ENCODE data around the gene PLEKHA4. TPM values are rescaled to one million over a fixed set of nuclear protein-coding genes. Genes with fewer than 3 reads are reported as not detected.
"Not testable (repeated sequence)": the region's sequence is repeated elsewhere in the genome, so short reads cannot be mapped to it uniquely, and the experiment has no call there.

The PLEKHA4 gene
- total RNA-seq, 3 donors from 2014 or later, result 6.4 to 25.6 (median 22.4) TPM

GRCh38 chr19:48795685-48796070, 72.7 kb downstream of the PLEKHA4 start:
- TF ChIP-seq CTCF (IDR thresholded peaks at IDR 0.05), result no peak
- peak in 1 of 3 donors; percentile 3 for TF ChIP-seq POLR2AphosphoS5 (IDR thresholded peaks at IDR 0.05)
- no peak for TF ChIP-seq POLR2A (IDR thresholded peaks at IDR 0.05)

GRCh38 chr19:48795055-48795684, 73.2 kb downstream of the PLEKHA4 start:
- no peaks in the 10 kb centered on the region for H3K36me3 ChIP-seq
- no peaks in the 10 kb centered on the region for H3K4me1 ChIP-seq
- H3K4me3 ChIP-seq, result peak overlapping the region; percentile 39 to 61 (median 49)
- no peaks in the 10 kb centered on the region for H3K9me3 ChIP-seq
- H3K27ac ChIP-seq, result peak overlapping the region; percentile 86 to 91
- intact Hi-C loops (cut with DNase I; ENCODE audit: low total_unique reads), result loop anchor here (5.0 kb wide), 1 partner anchor 37 kb away; no protein-coding TSS in a partner anchor
- TF ChIP-seq CTCF (IDR thresholded peaks at IDR 0.05) (peak; percentile 93 to 99 (median 98)), POLR2AphosphoS5 (IDR thresholded peaks at IDR 0.05) (peak; percentile 76 to 90 (median 78)), POLR2A (IDR thresholded peaks at IDR 0.05) (no peak)
- peak; percentile 88 to 93 for DNase-seq (ENCODE audit: low spot score in 2 of 2)
- H3K27me3 ChIP-seq, result no peaks in the 10 kb centered on the region

More at GRCh38 chr19:48795685-48796070, 72.7 kb downstream of the PLEKHA4 start:
- no peaks in the 10 kb centered on the region for H3K4me1 ChIP-seq
- intact Hi-C loops (cut with DNase I; ENCODE audit: low total_unique reads), result loop anchor here (5.0 kb wide), 1 partner anchor 37 kb away; no protein-coding TSS in a partner anchor
- H3K4me3 ChIP-seq, result no peak overlapping the region
- no peaks in the 10 kb centered on the region for H3K27me3 ChIP-seq
- DNase-seq (ENCODE audit: low spot score in 2 of 2), result no peak
- H3K27ac ChIP-seq, result peak overlapping the region; percentile 86 to 91
- H3K36me3 ChIP-seq, result no peaks in the 10 kb centered on the region
- no peaks in the 10 kb centered on the region for H3K9me3 ChIP-seq

- Histone ChIP-seq H3K4me1 (no peaks in the 10 kb centered on the region), H3K27me3 (no peaks in the 10 kb centered on the region), H3K4me3 (no peak overlapping the region), H3K36me3 (no peaks in the 10 kb centered on the region), H3K27ac (peak overlapping the region; percentile 86 to 91), H3K9me3 (no peaks in the 10 kb centered on the region)
- DNase-seq (ENCODE audit: low spot score in 2 of 2), result no peak
- intact Hi-C loops (cut with DNase I; ENCODE audit: low total_unique reads), result no loop called here
- TF ChIP-seq POLR2A (IDR thresholded peaks at IDR 0.05), result no peak
- TF ChIP-seq CTCF (IDR thresholded peaks at IDR 0.05), result no peak
- no peak for TF ChIP-seq POLR2AphosphoS5 (IDR thresholded peaks at IDR 0.05)
Observed at GRCh38 chr19:48794291-48794690, 74.1 kb downstream of the PLEKHA4 start.

GRCh38 chr19:48793271-48793670, 75.1 kb downstream of the PLEKHA4 start:
- DNase-seq (ENCODE audit: low spot score in 2 of 2), result no peak
- intact Hi-C loops (cut with DNase I; ENCODE audit: low total_unique reads), result no loop called here
- TF ChIP-seq CTCF (IDR thresholded peaks at IDR 0.05), result no peak
- no peak for TF ChIP-seq POLR2AphosphoS5 (IDR thresholded peaks at IDR 0.05)
- no peak for TF ChIP-seq POLR2A (IDR thresholded peaks at IDR 0.05)
- Histone ChIP-seq H3K36me3 (no peaks in the 10 kb centered on the region), H3K4me1 (no peaks in the 10 kb centered on the region), H3K9me3 (no peaks in the 10 kb centered on the region), H3K4me3 (no peak overlapping the region), H3K27ac (no peak overlapping the region), H3K27me3 (no peaks in the 10 kb centered on the region)

- H3K36me3 ChIP-seq; H3K27me3 ChIP-seq; intact Hi-C loops (cut with DNase I; ENCODE audit: low total_unique reads); H3K9me3 ChIP-seq; H3K4me1 ChIP-seq; H3K4me3 ChIP-seq: not testable (repeated sequence)
- H3K27ac ChIP-seq, result peak overlapping the region in 1 of 2 donors; percentile 55
- peak in 1 of 2 donors; percentile 50 for DNase-seq (ENCODE audit: low spot score in 2 of 2)
Observed at GRCh38 chr19:48787331-48787730, 81.1 kb downstream of the PLEKHA4 start.

Other genes starting within 250 kb of the PLEKHA4 start
- gene RPL18, start 249.4 kb downstream of the PLEKHA4 start, total RNA-seq, result 1,000 to 10,000 TPM; 1,880 to 2,937 (median 2,507) TPM
- gene SPHK2, start 249.1 kb downstream of the PLEKHA4 start, total RNA-seq, result 10 to 100 TPM in 2 of 3 donors, 1 to 10 TPM in 1; 7.4 to 10.8 (median 10.5) TPM
- gene DBP, start 231.2 kb downstream of the PLEKHA4 start, total RNA-seq, result 10 to 100 TPM in 1 of 3 donors, 1 to 10 TPM in 2; 3.9 to 10.8 (median 5.0) TPM
- 10 to 100 TPM in 1 of 3 donors, 1 to 10 TPM in 2; 2.2 to 14.2 (median 9.8) TPM for gene CA11, start 222.4 kb downstream of the PLEKHA4 start, total RNA-seq
- 1 to 10 TPM in 2 of 3 donors, under 1 TPM in 1; 0.64 to 2.9 (median 2.6) TPM for gene NTN5, start 195.6 kb downstream of the PLEKHA4 start, total RNA-seq
- gene FUT2, start 172.6 kb downstream of the PLEKHA4 start, total RNA-seq, result 1 to 10 TPM in 2 of 3 donors, not detected in 1; 2.6 to 5.9 TPM
- 1 to 10 TPM in 2 of 3 donors, under 1 TPM in 1; 0.32 to 1.9 (median 1.3) TPM for gene MAMSTR, start 148.9 kb downstream of the PLEKHA4 start, total RNA-seq
- 10 to 100 TPM in 2 of 3 donors, 1 to 10 TPM in 1; 7.7 to 28.2 (median 10.7) TPM for gene RASIP1, start 128.0 kb downstream of the PLEKHA4 start, total RNA-seq
- under 1 TPM in 1 of 3 donors, not detected in 2; 0.29 TPM for gene IZUMO1, start 121.7 kb downstream of the PLEKHA4 start, total RNA-seq
- 1 to 10 TPM in 2 of 3 donors, under 1 TPM in 1; 0.48 to 6.2 (median 3.1) TPM for gene FUT1, start 116.0 kb downstream of the PLEKHA4 start, total RNA-seq
- not detected for gene FGF21, start 113.1 kb downstream of the PLEKHA4 start, total RNA-seq
- gene BCAT2, start 57.6 kb downstream of the PLEKHA4 start, total RNA-seq, result 10 to 100 TPM; 26.9 to 49.0 (median 28.8) TPM
- 10 to 100 TPM; 13.1 to 18.6 (median 14.6) TPM for gene HSD17B14, start 32.1 kb downstream of the PLEKHA4 start, total RNA-seq
- gene PPP1R15A, start 3.8 kb upstream of the PLEKHA4 start, total RNA-seq, result 10 to 100 TPM; 59.6 to 74.2 (median 65.4) TPM
- gene TULP2, start 30.1 kb upstream of the PLEKHA4 start, total RNA-seq, result under 1 TPM in 2 of 3 donors, not detected in 1; 0.48 to 0.73 TPM
- gene NUCB1, start 31.7 kb upstream of the PLEKHA4 start, total RNA-seq, result 100 to 1,000 TPM; 131 to 333 (median 223) TPM
- gene DHDH, start 65.1 kb upstream of the PLEKHA4 start, total RNA-seq, result 1 to 10 TPM in 1 of 3 donors, under 1 TPM in 1, not detected in 1; 0.96 to 1.3 TPM
- gene BAX, start 86.3 kb upstream of the PLEKHA4 start, total RNA-seq, result 10 to 100 TPM; 34.2 to 56.0 (median 36.0) TPM
- gene FTL, start 96.7 kb upstream of the PLEKHA4 start, total RNA-seq, result over 10,000 TPM in 1 of 3 donors, 1,000 to 10,000 TPM in 2; 3,861 to 12,429 (median 4,028) TPM
- gene GYS1, start 124.7 kb upstream of the PLEKHA4 start, total RNA-seq, result 10 to 100 TPM; 24.0 to 26.4 (median 24.6) TPM
- gene RUVBL2, start 125.3 kb upstream of the PLEKHA4 start, total RNA-seq, result 100 to 1,000 TPM in 1 of 3 donors, 10 to 100 TPM in 2; 74.1 to 104 (median 84.0) TPM
- gene LHB, start 148.5 kb upstream of the PLEKHA4 start, total RNA-seq, result not detected
- gene CGB3, start 155.7 kb upstream of the PLEKHA4 start, total RNA-seq, result not detected
- gene CGB2, start 163.3 kb upstream of the PLEKHA4 start, total RNA-seq, result not detected
- gene CGB1, start 168.3 kb upstream of the PLEKHA4 start, total RNA-seq, result not detected
- gene CGB5, start 175.2 kb upstream of the PLEKHA4 start, total RNA-seq, result not detected
- gene CGB8, start 180.5 kb upstream of the PLEKHA4 start, total RNA-seq, result not detected
- 1 to 10 TPM in 1 of 3 donors, under 1 TPM in 1, not detected in 1; 0.15 to 2.0 TPM for gene CGB7, start 189.1 kb upstream of the PLEKHA4 start, total RNA-seq
- 1 to 10 TPM in 2 of 3 donors, not detected in 1; 3.9 to 6.4 TPM for gene NTF4, start 196.2 kb upstream of the PLEKHA4 start, total RNA-seq
- gene KCNA7, start 204.1 kb upstream of the PLEKHA4 start, total RNA-seq, result not detected
- gene SNRNP70, start 216.8 kb upstream of the PLEKHA4 start, total RNA-seq, result 100 to 1,000 TPM; 222 to 444 (median 316) TPM
- 10 to 100 TPM in 2 of 3 donors, 1 to 10 TPM in 1; 8.5 to 17.6 (median 11.8) TPM for gene LIN7B, start 245.8 kb upstream of the PLEKHA4 start, total RNA-seq

Measured in breast epithelium (tissue), 4 donors.